ENCODE measurements around the gene CLK4.

DNA sequence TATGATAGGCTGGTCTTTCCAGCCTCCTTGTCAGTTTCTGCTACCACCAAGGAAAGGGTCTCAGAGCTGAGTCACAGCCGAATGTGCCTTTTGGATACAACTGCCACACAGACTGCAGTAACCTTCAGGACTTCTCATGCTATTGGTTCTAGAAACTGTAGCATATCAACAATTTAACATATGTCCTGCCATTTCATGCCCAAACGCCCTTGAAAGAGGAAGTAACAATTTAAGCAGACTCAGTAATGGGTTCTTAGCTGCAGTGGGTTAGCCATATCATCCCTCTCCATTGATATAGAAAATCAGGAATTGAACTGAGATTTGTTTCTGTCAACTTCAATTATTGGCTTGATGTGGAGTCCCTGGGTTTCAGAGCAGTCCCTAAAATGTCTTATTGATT, 4.1 kb upstream of the CLK4 start:
- no peak for TF ChIP-seq ZFX (IDR thresholded peaks at IDR 0.05)
- no peak for TF ChIP-seq EZH2 (IDR thresholded peaks at IDR 0.05)
- TF ChIP-seq EGR1 (IDR thresholded peaks at IDR 0.05; ENCODE audit: low read depth): no peak
- no peak for TF ChIP-seq REST (IDR thresholded peaks at IDR 0.05; ENCODE audit: low read depth)
